DND-41 (cell line): Measurements from ENCODE around the gene RNASE12.

ENCODE experiments used
- EZH2 ChIP-seq: IDR thresholded peaks from 3 replicates; pipeline ENCODE4 v1.6.1; 2012; ENCODE audit warnings: borderline replicate concordance, low read depth, mild to moderate bottlenecking, moderate library complexity, low read length, inconsistent platforms; ENCODE audit not compliant: severe bottlenecking
- TF ChIP-seq, protein P1 (sequence below): IDR thresholded peaks from 2 replicates; pipeline ENCODE4 v1.5.1; 2012; ENCODE audit warnings: borderline replicate concordance, low read length, moderate library complexity, mild to moderate bottlenecking; ENCODE audit not compliant: poor library complexity, severe bottlenecking; ENCODE audit errors: extremely low read depth

- TF ChIP-seq, protein P1, sequence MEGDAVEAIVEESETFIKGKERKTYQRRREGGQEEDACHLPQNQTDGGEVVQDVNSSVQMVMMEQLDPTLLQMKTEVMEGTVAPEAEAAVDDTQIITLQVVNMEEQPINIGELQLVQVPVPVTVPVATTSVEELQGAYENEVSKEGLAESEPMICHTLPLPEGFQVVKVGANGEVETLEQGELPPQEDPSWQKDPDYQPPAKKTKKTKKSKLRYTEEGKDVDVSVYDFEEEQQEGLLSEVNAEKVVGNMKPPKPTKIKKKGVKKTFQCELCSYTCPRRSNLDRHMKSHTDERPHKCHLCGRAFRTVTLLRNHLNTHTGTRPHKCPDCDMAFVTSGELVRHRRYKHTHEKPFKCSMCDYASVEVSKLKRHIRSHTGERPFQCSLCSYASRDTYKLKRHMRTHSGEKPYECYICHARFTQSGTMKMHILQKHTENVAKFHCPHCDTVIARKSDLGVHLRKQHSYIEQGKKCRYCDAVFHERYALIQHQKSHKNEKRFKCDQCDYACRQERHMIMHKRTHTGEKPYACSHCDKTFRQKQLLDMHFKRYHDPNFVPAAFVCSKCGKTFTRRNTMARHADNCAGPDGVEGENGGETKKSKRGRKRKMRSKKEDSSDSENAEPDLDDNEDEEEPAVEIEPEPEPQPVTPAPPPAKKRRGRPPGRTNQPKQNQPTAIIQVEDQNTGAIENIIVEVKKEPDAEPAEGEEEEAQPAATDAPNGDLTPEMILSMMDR, result no peak
- TF ChIP-seq EZH2, result no peak
These were observed 34.0 kb downstream of the RNASE12 start for GRCh38 chr14:20557212-20557542.
